SU-DHL-6 (cell line): Measurements from ENCODE around the gene UBTF.

Experiments
- CTCF ChIP-seq: fragments of 200-600 bp; sonication (generic); IDR thresholded peaks from one replicate; pipeline ENCODE4 v1.5.1; 2017; ENCODE audit warnings: antibody characterized with exemption, mild to moderate bottlenecking, low read length, moderate library complexity; ENCODE audit not compliant: insufficient read depth, poor library complexity, severe bottlenecking
- EZH2phosphoT487 ChIP-seq: fragments of 200-600 bp; sonication (generic), shearing (Covaris generic); conservative IDR thresholded peaks from 2 replicates; pipeline ENCODE4 v1.6.1; 2018; ENCODE audit warnings: mild to moderate bottlenecking, antibody characterized with exemption, low read length, moderate library complexity, mixed read lengths

- no peak for TF ChIP-seq CTCF
- no peak for TF ChIP-seq EZH2phosphoT487
Measured at GRCh38 chr17:44186307-44187130, 33.0 kb downstream of the UBTF start, which contains the start of gene TMUB2.
